ENCODE data around the gene LYSMD1. TPM values are rescaled to one million over a fixed set of nuclear protein-coding genes. Genes with fewer than 3 reads are reported as not detected.

LYSMD1 gene
- total and polyA plus RNA-seq, 7 experiments from 2014 or later: 0.35 to 3.3 (median 1.4) TPM

- H3K4me3 Mint-ChIP-seq: peak overlapping the region; percentile 93 to 100 (median 99)
- H3K27me3 ChIP-seq (ENCODE audit: control insufficient read depth in 2 of 2, insufficient read depth in 2 of 2, low read length in 2 of 2): no peaks in the 10 kb centered on the region
- no peaks in the 10 kb centered on the region for H3K9me3 ChIP-seq (ENCODE audit: control insufficient read depth in 2 of 3, low read length in 3 of 3)
- ChIA-PET CTCF (interaction anchor here (0.7 to 6.6 kb wide), 3 partner anchors 10 to 59 kb away, joined by 3 to 130 read pairs (median 3); partner anchors contain the start of gene VPS72), POLR2A (interaction anchor here (0.7 to 6.9 kb wide), 15 partner anchors 10 to 795 kb away, joined by 3 to 76 read pairs (median 12); partner anchors contain the start of genes CDC42SE1, LYSMD1, MLLT11 and RPRD2)
- peak overlapping the region; percentile 88 to 97 (median 95) for H3K27ac Mint-ChIP-seq
- H3K36me3 ChIP-seq (ENCODE audit: control insufficient read depth in 2 of 3, insufficient read depth in 3 of 3, low read length in 3 of 3): peaks cover 0 to 16% (median 3%) of the 10 kb centered on the region in 3 experiments
- no peaks in the 10 kb centered on the region for H3K27me3 Mint-ChIP-seq
- H3K4me1 ChIP-seq (ENCODE audit: control insufficient read depth in 2 of 2, insufficient read depth in 2 of 2, low read length in 2 of 2): peaks cover 23 to 27% of the 10 kb centered on the region in 2 donors
- H3K36me3 Mint-ChIP-seq: peaks cover 0 to 42% (median 36%) of the 10 kb centered on the region in 5 donors
- H3K4me1 Mint-ChIP-seq: peaks cover 46 to 77% (median 60%) of the 10 kb centered on the region in 7 donors
- H3K27ac ChIP-seq (ENCODE audit: low read depth, low read length): peak overlapping the region; percentile 78
- DNase-seq (peak in 4 of 9 donors; percentile 13 to 66 (median 38)), ATAC-seq (no peak)
- intact Hi-C loops (cut with micrococcal nuclease): loop anchor here (5.0 to 10.0 kb wide), 3 partner anchors 151 to 544 kb away; partner anchors contain the start of genes GOLPH3L (in 1 of the 2), MINDY1 (in 1 of the 2) and PRUNE1 (in 1 of the 2)
- H3K9me3 Mint-ChIP-seq: no peaks in the 10 kb centered on the region
- H3K4me3 ChIP-seq (ENCODE audit: low read length): peak overlapping the region; percentile 98
Measured at GRCh38 chr1:151158326-151158725, 7.4 kb downstream of the LYSMD1 start.

- intact Hi-C loops (cut with micrococcal nuclease): loop anchor here (1.0 to 10.0 kb wide), 9 partner anchors 8 to 542 kb away; partner anchors contain the start of genes LYSMD1 (in 2 of the 2), GOLPH3L (in 1 of the 2), MINDY1 (in 1 of the 2) and PIP5K1A (in 1 of the 2)
- CTCF ChIA-PET: interaction anchor here (0.5 to 6.6 kb wide), 29 partner anchors 9 to 594 kb away, joined by 3 to 130 read pairs (median 4); partner anchors contain the start of genes C1orf56, CDC42SE1, GABPB2 and LYSMD1
- Histone ChIP-seq H3K9me3 (ENCODE audit: control insufficient read depth in 2 of 3, low read length in 3 of 3) (no peaks in the 10 kb centered on the region), H3K27ac (ENCODE audit: low read depth, low read length) (peak overlapping the region; percentile 78), H3K4me1 (ENCODE audit: control insufficient read depth in 2 of 2, insufficient read depth in 2 of 2, low read length in 2 of 2) (peaks cover 23 to 27% of the 10 kb centered on the region in 2 donors), H3K36me3 (ENCODE audit: control insufficient read depth in 2 of 3, insufficient read depth in 3 of 3, low read length in 3 of 3) (peaks cover 0 to 16% (median 3%) of the 10 kb centered on the region in 3 experiments), H3K4me3 (ENCODE audit: low read length) (peak overlapping the region; percentile 98), H3K27me3 (ENCODE audit: control insufficient read depth in 2 of 2, insufficient read depth in 2 of 2, low read length in 2 of 2) (no peaks in the 10 kb centered on the region)
- Mint-ChIP-seq H3K27me3 (no peaks in the 10 kb centered on the region), H3K4me1 (peaks cover 39 to 67% (median 52%) of the 10 kb centered on the region in 7 donors), H3K36me3 (peaks cover 0 to 42% (median 28%) of the 10 kb centered on the region in 5 donors), H3K27ac (peak overlapping the region; percentile 88 to 97 (median 95)), H3K4me3 (peak overlapping the region; percentile 93 to 100 (median 99)), H3K9me3 (no peaks in the 10 kb centered on the region)
- ATAC-seq (peak; percentile 55), DNase-seq (peak in 8 of 9 donors; percentile 65 to 80 (median 74))
- POLR2A ChIA-PET: interaction anchor here (0.5 to 6.9 kb wide), 45 partner anchors 9 to 793 kb away, joined by 3 to 76 read pairs (median 4); partner anchors contain the start of genes C1orf56, CDC42SE1, LYSMD1 and MCL1
Measured at GRCh38 chr1:151157067-151157531, 8.6 kb downstream of the LYSMD1 start.

GRCh38 chr1:151156515-151156819, 9.2 kb downstream of the LYSMD1 start, which contains the start of gene TNFAIP8L2:
Gene TNFAIP8L2 (plus strand): TSS chr1:151156649. CDS start chr1:151158698, 2,049 bp downstream.
- Histone ChIP-seq H3K9me3 (ENCODE audit: control insufficient read depth in 2 of 3, low read length in 3 of 3) (no peaks in the 10 kb centered on the region), H3K36me3 (ENCODE audit: control insufficient read depth in 2 of 3, insufficient read depth in 3 of 3, low read length in 3 of 3) (peaks cover 0 to 16% (median 3%) of the 10 kb centered on the region in 3 experiments), H3K4me3 (ENCODE audit: low read length) (peak within 1 kb of the TSS; percentile 98), H3K4me1 (ENCODE audit: control insufficient read depth in 2 of 2, insufficient read depth in 2 of 2, low read length in 2 of 2) (peaks cover 23 to 27% of the 10 kb centered on the region in 2 donors), H3K27ac (ENCODE audit: low read depth, low read length) (peak within 1 kb of the TSS; percentile 78), H3K27me3 (ENCODE audit: control insufficient read depth in 2 of 2, insufficient read depth in 2 of 2, low read length in 2 of 2) (no peaks in the 10 kb centered on the region)
- Mint-ChIP-seq H3K36me3 (peaks cover 0 to 36% (median 23%) of the 10 kb centered on the region in 5 donors), H3K9me3 (no peaks in the 10 kb centered on the region), H3K27me3 (no peaks in the 10 kb centered on the region), H3K27ac (peak within 1 kb of the TSS; percentile 88 to 97 (median 95)), H3K4me3 (peak within 1 kb of the TSS; percentile 93 to 100 (median 99)), H3K4me1 (peaks cover 34 to 61% (median 46%) of the 10 kb centered on the region in 7 donors)
- ChIA-PET POLR2A (interaction anchor here (0.5 to 6.9 kb wide), 38 partner anchors 9 to 793 kb away, joined by 3 to 76 read pairs (median 4); partner anchors contain the start of genes C1orf56, CDC42SE1, LYSMD1 and MINDY1), CTCF (interaction anchor here (0.5 to 6.6 kb wide), 23 partner anchors 9 to 593 kb away, joined by 3 to 130 read pairs (median 4); partner anchors contain the start of genes C1orf56, CDC42SE1, GABPB2 and LYSMD1)
- ATAC-seq (peak; percentile 90), DNase-seq (peak in 7 of 9 donors; percentile 50 to 75 (median 66))
- intact Hi-C loops (cut with micrococcal nuclease): loop anchor here (1.0 to 10.0 kb wide), 18 partner anchors 10 to 595 kb away; partner anchors contain the start of genes SEMA6C (in 2 of the 2), GABPB2 (in 1 of the 2), GOLPH3L (in 1 of the 2) and MINDY1 (in 1 of the 2)

- H3K27ac ChIP-seq (ENCODE audit: low read depth, low read length): no peak overlapping the region
- H3K4me1 ChIP-seq (ENCODE audit: control insufficient read depth in 2 of 2, insufficient read depth in 2 of 2, low read length in 2 of 2): no peaks in the 10 kb centered on the region
- no peaks in the 10 kb centered on the region for H3K9me3 ChIP-seq (ENCODE audit: control insufficient read depth in 2 of 3, low read length in 3 of 3)
- H3K36me3 ChIP-seq (ENCODE audit: control insufficient read depth in 2 of 3, insufficient read depth in 3 of 3, low read length in 3 of 3): peaks cover 0 to 4% (median 0%) of the 10 kb centered on the region in 3 experiments
- DNase-seq (no peak), ATAC-seq (no peak)
- Mint-ChIP-seq H3K4me3 (peak overlapping the region; percentile 91 to 99 (median 98)), H3K27me3 (peaks cover 0 to 23% (median 0%) of the 10 kb centered on the region in 5 donors), H3K4me1 (peaks cover 12 to 24% (median 22%) of the 10 kb centered on the region in 7 donors), H3K36me3 (peaks cover 0 to 1% (median 0%) of the 10 kb centered on the region in 5 donors), H3K9me3 (no peaks in the 10 kb centered on the region), H3K27ac (peak overlapping the region in 6 of 9 donors; percentile 65 to 93 (median 84))
- no peaks in the 10 kb centered on the region for H3K27me3 ChIP-seq (ENCODE audit: control insufficient read depth in 2 of 2, insufficient read depth in 2 of 2, low read length in 2 of 2)
- H3K4me3 ChIP-seq (ENCODE audit: low read length): no peak overlapping the region
- POLR2A ChIA-PET: interaction anchor here (1.0 to 3.0 kb wide), 5 partner anchors 10 to 85 kb away, joined by 3 to 20 read pairs (median 3); partner anchors contain the start of genes LYSMD1, SCNM1, TNFAIP8L2 and VPS72
- CTCF ChIA-PET: interaction anchor here (1.2 to 1.9 kb wide), 3 partner anchors 9 to 88 kb away, joined by 3 to 6 read pairs (median 3); partner anchors contain the start of genes CDC42SE1 and TNFAIP8L2
- intact Hi-C loops (cut with micrococcal nuclease): loop anchor here in 1 of 2 donors (2.0 kb wide), 1 partner anchor 77 kb away; the partner anchor contains the start of gene GABPB2
Measured at GRCh38 chr1:151147665-151148064, 18.0 kb downstream of the LYSMD1 start.

GRCh38 chr1:151147132-151147503, 18.6 kb downstream of the LYSMD1 start:
- peak overlapping the region; percentile 67 for H3K27ac ChIP-seq (ENCODE audit: low read depth, low read length)
- peak overlapping the region; percentile 91 to 99 (median 98) for H3K4me3 Mint-ChIP-seq
- no peaks in the 10 kb centered on the region for H3K9me3 Mint-ChIP-seq
- H3K4me3 ChIP-seq (ENCODE audit: low read length): peak overlapping the region; percentile 66
- peaks cover 12 to 24% (median 22%) of the 10 kb centered on the region in 7 donors for H3K4me1 Mint-ChIP-seq
- ATAC-seq (no peak), DNase-seq (no peak)
- intact Hi-C loops (cut with micrococcal nuclease): loop anchor here in 1 of 2 donors (2.0 kb wide), 1 partner anchor 76 kb away; the partner anchor contains the start of gene GABPB2
- CTCF ChIA-PET: interaction anchor here (0.7 to 1.9 kb wide), 4 partner anchors 9 to 47 kb away, joined by 3 to 8 read pairs (median 5); partner anchors contain the start of gene TNFAIP8L2
- peaks cover 0 to 1% (median 0%) of the 10 kb centered on the region in 5 donors for H3K36me3 Mint-ChIP-seq
- H3K9me3 ChIP-seq (ENCODE audit: control insufficient read depth in 2 of 3, low read length in 3 of 3): no peaks in the 10 kb centered on the region
- POLR2A ChIA-PET: interaction anchor here (0.6 to 3.0 kb wide), 7 partner anchors 10 to 84 kb away, joined by 3 to 20 read pairs (median 3); partner anchors contain the start of genes LYSMD1, SCNM1 and TNFAIP8L2
- no peaks in the 10 kb centered on the region for H3K27me3 ChIP-seq (ENCODE audit: control insufficient read depth in 2 of 2, insufficient read depth in 2 of 2, low read length in 2 of 2)
- H3K27me3 Mint-ChIP-seq: peaks cover 0 to 23% (median 0%) of the 10 kb centered on the region in 5 donors
- peaks cover 0 to 4% (median 0%) of the 10 kb centered on the region in 3 experiments for H3K36me3 ChIP-seq (ENCODE audit: control insufficient read depth in 2 of 3, insufficient read depth in 3 of 3, low read length in 3 of 3)
- no peaks in the 10 kb centered on the region for H3K4me1 ChIP-seq (ENCODE audit: control insufficient read depth in 2 of 2, insufficient read depth in 2 of 2, low read length in 2 of 2)
- H3K27ac Mint-ChIP-seq: peak overlapping the region; percentile 66 to 94 (median 87)
